Ovary (tissue), 9 donors: ENCODE results near the gene FOXD4L6. TPM values are rescaled to one million over a fixed set of nuclear protein-coding genes. Genes with fewer than 3 reads are reported as not detected.
"Not testable (repeated sequence)": the region's sequence is repeated elsewhere in the genome, so short reads cannot be mapped to it uniquely, and the experiment has no call there.

Experiments used
- DNase-seq, 5 donors: peaks; one replicate each; pipeline ENCODE4 v3.0.0-alpha.2; 2019 to 2020
- H3K27ac ChIP-seq, 2 donors: fragments of 200-600 bp; one replicate each; pipeline versions ENCODE4 v1.5.1 to v1.8.0; 2019 to 2022
- H3K27me3 ChIP-seq: fragments of 200-600 bp; one replicate; pipeline ENCODE4 v1.8.0; 2022
- H3K36me3 ChIP-seq: fragments of 200-600 bp; sonication (generic); one replicate; pipeline ENCODE4 v1.5.1; 2019
- H3K4me1 ChIP-seq: one replicate; pipeline ENCODE4 v1.8.1; 2013; ENCODE audit warnings: mild to moderate bottlenecking, moderate library complexity; ENCODE audit not compliant: insufficient read depth
- H3K4me3 ChIP-seq: fragments of 200-600 bp; sonication (generic); one replicate; pipeline ENCODE4 v1.5.1; 2017
- H3K9me3 ChIP-seq, 2 donors: fragments of 200-600 bp in 1 of 2; sonication (generic) in 1 of 2; one replicate each; pipeline versions ENCODE4 v1.5.1 to v1.8.1; 2013 to 2019; ENCODE audit warnings: mild to moderate bottlenecking in 1 of 2, moderate library complexity in 1 of 2
- WGBS, 3 donors: extraction: QIAGEN DNeasy Blood & Tissue Kit in 1 of 3; methylation state at CpG; one replicate each; pipeline versions ENCODE4 v1.1.5 to v1.1.7; 2013 to 2017; 5-methylcytosine and 5-hydroxymethylcytosine counted together
- intact Hi-C, 4 donors: fragments of 100-400 bp; cut with DNase I; formaldehyde crosslinking; loops; one replicate each; pipeline versions ENCODE4 v1.11.0 to v1.15.1; 2022 to 2023
- polyA plus RNA-seq, 2 donors: library from polyadenylated mRNA; stranded (reverse); fragments of 200-250 nt in 1 of 2; fragments of 350-450 nt in 1 of 2; fragmentation: Illumina TruSeq in 1 of 2; extraction: RNeasy Lipid Tissue Mini Kit (QIAGEN cat#74804) in 1 of 2; gene quantifications; one replicate each; pipeline ENCODE4 v1.2.3, GENCODE V29; 2013 to 2014
- total RNA-seq, 7 donors: library from RNA; depleted of rRNA in 2 of 7; stranded (reverse); fragments of >200 nt in 2 of 7; fragmentation: NEBNext Ultra II Directional in 3 of 7; extraction: Animal tissue kit (Norgen Biotek cat#: 25700) in 3 of 7; gene quantifications; one replicate each; pipeline versions ENCODE4 v1.1.0 to v1.2.4, GENCODE V29; 2016 to 2023
- donor health status: DM: no; HTN: no; CAD: no; lungs with moderate emphysema.
- donor health status: DM: no; HTN: no; CAD: no.
- donor health status: Bipolar disorder and iron deficiency.
- donor health status: DM: yes; HTN: yes; CAD: no.
- donor health status: DM: no; HTN: no; CAD: no.
- donor health status: DM: yes; HTN: yes; CAD: no.

The FOXD4L6 gene
- total and polyA plus RNA-seq, 9 donors = not detected

- H3K27ac ChIP-seq, H3K9me3 ChIP-seq, intact Hi-C loops, H3K4me1 ChIP-seq, H3K36me3 ChIP-seq, H3K27me3 ChIP-seq, H3K4me3 ChIP-seq: not testable (repeated sequence)
- DNase-seq = peak in 2 of 5 donors; percentile 18 to 49
- 12 to 15% (median 13%) methylated on average over 1 to 2 of the region's 2 CpGs for WGBS, 3 donors
Measured at GRCh38 chr9:41095060-41095459, 33.4 kb downstream of the FOXD4L6 start.

DNA sequence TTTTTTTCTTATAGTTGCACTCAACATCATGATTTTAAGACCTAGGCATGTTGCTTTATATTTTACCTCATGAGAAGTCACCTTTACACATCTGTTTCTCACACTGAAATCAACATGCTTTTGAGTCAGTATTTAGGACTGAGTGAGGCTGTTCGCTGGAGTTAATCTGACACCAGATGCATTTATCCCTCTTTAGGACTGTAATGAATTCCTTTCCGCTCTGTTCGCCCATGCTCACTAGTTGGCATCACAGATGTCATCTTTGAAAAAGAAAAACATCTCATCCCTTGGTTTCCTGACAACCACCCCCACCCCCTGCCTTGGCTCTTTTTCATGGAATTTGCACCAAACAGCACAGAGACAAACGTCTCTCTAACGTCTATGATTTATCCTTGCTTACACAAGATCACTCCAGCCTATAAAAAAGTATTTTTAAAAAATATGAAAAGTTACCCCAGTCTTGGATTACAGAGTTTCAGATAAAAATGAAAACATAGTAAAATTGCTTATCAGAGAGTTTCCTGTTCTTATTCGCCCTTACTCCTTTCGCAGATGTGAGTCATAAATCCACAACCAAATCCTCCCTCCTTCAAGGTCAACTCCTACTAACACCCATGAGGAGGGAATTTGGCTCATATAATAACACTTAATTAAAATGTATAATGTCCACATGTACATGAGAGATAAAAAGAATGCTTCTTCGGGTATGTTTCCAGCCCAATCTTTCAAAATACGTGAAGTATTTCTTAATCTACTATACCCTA lies 34.3 kb downstream of the FOXD4L6 start:
- H3K9me3 ChIP-seq, H3K4me1 ChIP-seq, DNase-seq, intact Hi-C loops, H3K36me3 ChIP-seq, H3K4me3 ChIP-seq, H3K27me3 ChIP-seq, H3K27ac ChIP-seq: not testable (repeated sequence)
- WGBS, 3 donors = 3 to 7% (median 3%) methylated on average over 3 of the region's 9 CpGs

GRCh38 chr9:41090922-41091321 lies 37.6 kb downstream of the FOXD4L6 start:
- H3K4me1 ChIP-seq = not testable (repeated sequence)

GRCh38 chr9:41090386-41090785 lies 38.1 kb downstream of the FOXD4L6 start:
- H3K9me3 ChIP-seq, DNase-seq, H3K36me3 ChIP-seq, H3K27me3 ChIP-seq, H3K4me1 ChIP-seq, H3K4me3 ChIP-seq, intact Hi-C loops, H3K27ac ChIP-seq: not testable (repeated sequence)
- WGBS, 3 donors = 35 to 56% (median 50%) methylated on average over 1 of the region's 1 CpG

More at GRCh38 chr9:41090922-41091321, 37.6 kb downstream of the FOXD4L6 start:
- H3K9me3 ChIP-seq, intact Hi-C loops, H3K27me3 ChIP-seq, H3K36me3 ChIP-seq, DNase-seq, H3K27ac ChIP-seq, H3K4me3 ChIP-seq: not testable (repeated sequence)

GRCh38 chr9:41088450-41089059 lies 39.9 kb downstream of the FOXD4L6 start:
- intact Hi-C loops, H3K27ac ChIP-seq, H3K4me3 ChIP-seq, DNase-seq, H3K4me1 ChIP-seq, H3K36me3 ChIP-seq, H3K27me3 ChIP-seq, H3K9me3 ChIP-seq: not testable (repeated sequence)
- 5 to 13% (median 10%) methylated on average over 9 to 10 of the region's 11 CpGs for WGBS, 3 donors

DNA sequence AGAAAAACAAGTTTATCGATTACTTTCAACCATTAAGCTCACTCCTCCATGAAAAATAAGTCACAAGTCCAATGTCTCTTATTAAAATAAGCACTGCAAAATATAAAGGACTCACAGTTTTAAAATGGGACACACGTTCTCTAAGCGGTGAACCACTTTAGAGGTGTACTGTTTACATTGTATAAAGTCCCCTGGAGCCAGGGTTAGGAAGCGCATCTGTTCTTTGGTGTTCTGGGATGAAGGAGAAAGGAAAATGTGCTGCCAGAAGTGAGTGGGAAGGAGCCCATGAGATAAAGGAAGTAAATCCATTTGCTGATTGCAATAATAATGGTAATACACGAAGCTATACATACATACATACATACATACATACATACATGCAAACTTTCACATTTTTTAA lies 40.6 kb downstream of the FOXD4L6 start:
- H3K4me3 ChIP-seq, H3K27ac ChIP-seq, H3K9me3 ChIP-seq, H3K36me3 ChIP-seq, H3K4me1 ChIP-seq, DNase-seq, H3K27me3 ChIP-seq, intact Hi-C loops: not testable (repeated sequence)
- 59 to 71% (median 64%) methylated on average over 5 of the region's 5 CpGs for WGBS, 3 donors

DNA sequence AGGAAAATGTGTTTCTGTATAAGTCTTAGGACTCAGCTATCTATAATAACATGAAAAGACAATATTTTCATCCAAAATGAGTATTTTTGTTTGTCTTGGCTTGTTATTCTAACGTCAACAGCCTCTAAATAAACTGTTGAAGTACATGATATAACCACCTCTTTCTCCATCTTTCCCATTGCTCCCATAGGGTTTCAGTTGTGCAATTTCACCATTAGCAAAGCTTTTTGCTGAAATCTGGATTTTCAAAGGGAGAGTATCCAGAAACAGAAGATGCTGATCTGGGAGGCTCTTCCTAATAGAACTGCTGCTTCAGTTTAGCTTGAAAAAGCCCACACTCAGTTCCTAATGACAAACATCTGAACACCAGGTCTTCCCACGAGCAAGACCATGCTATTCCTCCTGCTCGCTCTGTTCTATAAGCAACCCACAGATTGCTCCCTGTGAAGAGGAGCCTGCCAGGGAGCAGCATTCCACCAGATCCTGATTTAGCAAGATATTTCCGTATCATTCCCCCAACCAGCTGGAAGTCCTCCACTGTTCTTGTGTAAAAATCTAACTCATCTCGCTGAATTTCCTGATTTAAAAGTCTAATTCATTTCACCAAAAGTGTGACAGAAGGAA lies 41.2 kb downstream of the FOXD4L6 start:
- H3K27ac ChIP-seq, H3K36me3 ChIP-seq, intact Hi-C loops, DNase-seq, H3K27me3 ChIP-seq, H3K9me3 ChIP-seq, H3K4me1 ChIP-seq, H3K4me3 ChIP-seq: not testable (repeated sequence)
- WGBS, 3 donors = 27 to 35% (median 28%) methylated on average over 4 to 5 of the region's 5 CpGs

- intact Hi-C loops, H3K27ac ChIP-seq, H3K4me1 ChIP-seq, H3K9me3 ChIP-seq, H3K27me3 ChIP-seq, DNase-seq, H3K36me3 ChIP-seq, H3K4me3 ChIP-seq: not testable (repeated sequence)
- 20 to 73% (median 73%) methylated on average over 1 of the region's 1 CpG for WGBS, 3 donors
Measured at GRCh38 chr9:41086685-41087084, 41.8 kb downstream of the FOXD4L6 start.

- H3K9me3 ChIP-seq, DNase-seq, H3K27me3 ChIP-seq, H3K27ac ChIP-seq, intact Hi-C loops, H3K36me3 ChIP-seq, H3K4me1 ChIP-seq, H3K4me3 ChIP-seq: not testable (repeated sequence)
- 83 to 90% (median 84%) methylated on average over 3 of the region's 3 CpGs for WGBS, 3 donors
Measured at GRCh38 chr9:41086215-41086614, 42.3 kb downstream of the FOXD4L6 start.

GRCh38 chr9:41082358-41082757 lies 46.1 kb downstream of the FOXD4L6 start:
- H3K27ac ChIP-seq, DNase-seq, H3K4me3 ChIP-seq, H3K4me1 ChIP-seq, H3K36me3 ChIP-seq, H3K27me3 ChIP-seq, H3K9me3 ChIP-seq, intact Hi-C loops: not testable (repeated sequence)
- 56 to 65% (median 63%) methylated on average over 4 of the region's 4 CpGs for WGBS, 3 donors

DNA sequence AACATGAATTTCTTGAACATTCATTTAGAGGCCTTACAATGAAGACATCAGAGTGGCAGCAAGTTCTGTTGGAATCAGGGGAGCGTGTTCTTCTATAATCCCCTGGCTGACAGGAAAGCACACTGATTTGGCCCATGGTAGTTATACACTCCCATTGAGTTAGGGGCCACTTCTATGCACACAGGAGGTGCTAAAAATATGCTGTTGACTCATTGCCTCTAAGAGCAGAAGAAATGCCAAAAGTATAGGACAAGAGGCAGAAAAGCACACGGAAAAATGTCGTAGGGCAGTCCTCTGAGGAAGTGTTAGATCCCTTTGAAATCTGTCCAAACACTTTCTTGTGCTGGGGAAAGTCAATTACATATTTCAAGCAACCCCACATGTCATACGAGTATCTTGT lies 49.0 kb downstream of the FOXD4L6 start:
- intact Hi-C loops = not testable (repeated sequence)
- WGBS, 3 donors = 73 to 83% (median 78%) methylated on average over 4 of the region's 4 CpGs

DNA sequence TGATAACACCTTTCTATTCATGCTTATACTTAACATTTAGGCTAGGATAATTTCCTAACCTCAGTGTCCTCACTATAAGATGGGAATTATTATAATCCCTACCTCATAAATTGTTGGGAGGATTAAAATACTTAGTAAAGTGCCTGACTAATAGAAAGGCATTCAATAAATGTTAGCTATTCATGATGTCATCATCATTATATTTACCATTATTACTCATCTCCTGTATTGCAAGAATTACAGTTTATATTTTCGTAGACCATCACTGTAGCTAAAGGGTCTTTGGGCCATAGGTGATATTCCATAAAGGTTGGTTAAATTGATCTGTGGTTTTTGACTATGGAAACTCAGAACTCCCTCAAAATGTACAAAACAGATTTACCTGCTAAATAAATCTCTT lies 50.9 kb downstream of the FOXD4L6 start:
- H3K4me1 ChIP-seq, H3K9me3 ChIP-seq, H3K36me3 ChIP-seq, H3K27me3 ChIP-seq, intact Hi-C loops, H3K4me3 ChIP-seq, H3K27ac ChIP-seq, DNase-seq: not testable (repeated sequence)
- whole genome bisulfite sequencing, 3 donors = 75 to 85% (median 84%) methylated on average over 1 of the region's 1 CpG

More for the DNA sequence above, 49.0 kb downstream of the FOXD4L6 start:
- H3K36me3 ChIP-seq, H3K4me3 ChIP-seq, DNase-seq, H3K4me1 ChIP-seq, H3K27me3 ChIP-seq, H3K27ac ChIP-seq, H3K9me3 ChIP-seq: not testable (repeated sequence)
